Endothelial cell (in vitro differentiated cells): ENCODE results near the gene TREML4. TPM values are rescaled to one million over a fixed set of nuclear protein-coding genes. Genes with fewer than 3 reads are reported as not detected.

Experiments
- DNase-seq: peaks from one replicate; pipeline ENCODE4 v3.0.0; 2021; ENCODE audit warnings: low spot score
- H3K27ac Mint-ChIP-seq: one replicate; pipeline ENCODE4 v1.8.0; 2021; ENCODE audit warnings: mixed read lengths, inconsistent platforms; ENCODE audit not compliant: unreplicated experiment
- H3K27me3 Mint-ChIP-seq: one replicate; pipeline ENCODE4 v1.8.0; 2021; ENCODE audit warnings: mild to moderate bottlenecking, moderate library complexity, mixed read lengths, inconsistent platforms; ENCODE audit not compliant: unreplicated experiment
- H3K36me3 Mint-ChIP-seq: one replicate; pipeline ENCODE4 v1.8.0; 2021; ENCODE audit warnings: mild to moderate bottlenecking, low read depth, mixed read lengths, inconsistent platforms; ENCODE audit not compliant: unreplicated experiment
- H3K4me1 Mint-ChIP-seq: one replicate; pipeline ENCODE4 v1.8.0; 2021; ENCODE audit warnings: mild to moderate bottlenecking, mixed read lengths, inconsistent platforms; ENCODE audit not compliant: unreplicated experiment
- H3K4me3 Mint-ChIP-seq: one replicate; pipeline ENCODE4 v1.8.0; 2021; ENCODE audit warnings: mild to moderate bottlenecking, mixed read lengths, inconsistent platforms; ENCODE audit not compliant: unreplicated experiment
- H3K9me3 Mint-ChIP-seq: one replicate; pipeline ENCODE4 v1.8.0; 2021; ENCODE audit warnings: mixed read lengths, inconsistent platforms; ENCODE audit not compliant: unreplicated experiment
- total RNA-seq: library from RNA; stranded (reverse); fragmentation: NEBNext Ultra II Directional; extraction: Animal tissue kit (Norgen Biotek cat#: 25700); gene quantifications from one replicate; pipeline ENCODE4 v1.2.1, GENCODE V29; 2021; ENCODE audit not compliant: unreplicated experiment
- TF ChIP-seq, protein P1 (sequence below): fragments of 200-600 bp; sonication (generic); IDR thresholded peaks from one replicate; pipeline ENCODE4 v1.5.0; 2021; ENCODE audit warnings: antibody characterized with exemption; ENCODE audit not compliant: unreplicated experiment

The TREML4 gene
- total RNA-seq, 1 donor from 2014 or later: 0.15 TPM

DNA sequence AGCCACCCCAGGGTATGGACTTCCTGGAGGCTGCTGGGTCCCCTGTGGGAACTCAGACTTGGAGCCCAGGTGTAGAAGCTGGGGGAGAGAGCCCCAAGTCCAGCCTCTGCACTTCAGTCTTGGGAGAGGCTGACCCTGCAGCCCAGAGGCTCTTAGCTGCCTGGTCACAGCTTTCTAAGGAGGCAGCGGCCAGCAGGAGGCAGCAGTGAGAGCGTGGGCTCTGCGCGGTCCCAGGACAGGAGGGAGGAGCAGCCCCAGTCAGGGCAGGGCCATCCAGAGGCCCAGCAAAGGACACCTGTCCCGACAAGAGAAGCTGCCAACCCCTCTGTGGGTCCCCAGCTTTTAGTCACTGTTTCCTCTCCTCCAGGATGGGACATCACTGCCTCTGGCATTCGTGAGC, 36.6 kb upstream of the TREML4 start:
- Mint-ChIP-seq H3K36me3 (peaks cover 4% of the 10 kb centered on the region), H3K4me3 (no peak overlapping the region), H3K27me3 (peaks cover 4% of the 10 kb centered on the region), H3K27ac (no peak overlapping the region), H3K9me3 (no peaks in the 10 kb centered on the region), H3K4me1 (peaks cover 6% of the 10 kb centered on the region)
- TF ChIP-seq, protein P1, sequence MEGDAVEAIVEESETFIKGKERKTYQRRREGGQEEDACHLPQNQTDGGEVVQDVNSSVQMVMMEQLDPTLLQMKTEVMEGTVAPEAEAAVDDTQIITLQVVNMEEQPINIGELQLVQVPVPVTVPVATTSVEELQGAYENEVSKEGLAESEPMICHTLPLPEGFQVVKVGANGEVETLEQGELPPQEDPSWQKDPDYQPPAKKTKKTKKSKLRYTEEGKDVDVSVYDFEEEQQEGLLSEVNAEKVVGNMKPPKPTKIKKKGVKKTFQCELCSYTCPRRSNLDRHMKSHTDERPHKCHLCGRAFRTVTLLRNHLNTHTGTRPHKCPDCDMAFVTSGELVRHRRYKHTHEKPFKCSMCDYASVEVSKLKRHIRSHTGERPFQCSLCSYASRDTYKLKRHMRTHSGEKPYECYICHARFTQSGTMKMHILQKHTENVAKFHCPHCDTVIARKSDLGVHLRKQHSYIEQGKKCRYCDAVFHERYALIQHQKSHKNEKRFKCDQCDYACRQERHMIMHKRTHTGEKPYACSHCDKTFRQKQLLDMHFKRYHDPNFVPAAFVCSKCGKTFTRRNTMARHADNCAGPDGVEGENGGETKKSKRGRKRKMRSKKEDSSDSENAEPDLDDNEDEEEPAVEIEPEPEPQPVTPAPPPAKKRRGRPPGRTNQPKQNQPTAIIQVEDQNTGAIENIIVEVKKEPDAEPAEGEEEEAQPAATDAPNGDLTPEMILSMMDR: peak; percentile 54
- DNase-seq: peak; percentile 58

DNA sequence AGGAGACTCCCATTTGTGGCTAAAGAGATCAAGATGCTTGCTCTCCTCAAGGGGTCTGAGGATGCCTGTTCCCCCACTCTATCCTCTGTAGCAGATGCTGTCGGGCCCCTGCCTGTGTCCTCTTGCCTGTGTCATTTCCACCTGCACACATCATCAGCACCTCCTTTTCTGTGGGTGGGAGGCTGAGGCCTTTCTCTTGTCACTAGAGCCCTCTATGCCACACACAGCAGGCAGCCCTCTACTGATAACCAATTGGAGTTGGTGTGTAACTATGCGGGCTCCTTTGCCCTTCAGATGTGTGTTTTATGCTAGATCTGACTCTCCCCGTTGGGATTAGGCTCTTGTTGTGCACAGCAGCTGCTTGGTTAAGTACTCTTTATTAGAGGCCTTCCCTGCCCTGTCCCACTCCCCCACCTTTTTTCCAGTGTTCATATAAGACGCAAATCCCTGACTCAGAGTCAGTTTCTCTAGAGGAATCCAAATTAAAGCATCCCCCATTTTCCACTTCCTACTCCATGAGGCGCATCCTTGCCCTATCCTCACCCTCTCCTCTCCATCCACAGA, 34.9 kb upstream of the TREML4 start:
- no peaks in the 10 kb centered on the region for H3K9me3 Mint-ChIP-seq
- H3K27ac Mint-ChIP-seq: no peak overlapping the region
- DNase-seq: no peak

DNA sequence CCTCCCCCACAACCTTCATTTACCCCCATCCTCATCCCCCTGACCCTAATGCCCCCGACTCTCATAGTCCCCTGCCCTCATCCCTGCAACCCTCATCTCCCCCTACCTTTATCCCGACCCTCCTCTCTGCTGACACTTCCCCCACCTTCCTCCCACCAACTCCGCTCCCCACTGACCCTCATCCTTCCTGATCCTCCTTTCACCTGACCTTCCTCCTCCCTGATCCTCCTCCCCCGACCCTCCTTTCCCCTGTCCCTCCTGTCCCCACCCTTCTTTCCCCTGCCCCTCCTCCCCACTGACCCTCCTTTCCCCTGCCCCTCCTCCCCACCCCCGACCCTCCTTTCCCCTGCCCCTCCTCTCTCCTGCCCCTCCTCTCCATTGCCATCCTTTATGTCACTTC, 34.3 kb upstream of the TREML4 start:
- Mint-ChIP-seq H3K27ac (no peak overlapping the region), H3K27me3 (peaks cover 7% of the 10 kb centered on the region), H3K4me3 (no peak overlapping the region), H3K36me3 (peaks cover 4% of the 10 kb centered on the region), H3K9me3 (no peaks in the 10 kb centered on the region), H3K4me1 (no peaks in the 10 kb centered on the region)
- no peak for DNase-seq
- TF ChIP-seq, protein P1: no peak

More for the DNA sequence above, 34.9 kb upstream of the TREML4 start:
- TF ChIP-seq, protein P1: no peak
- Mint-ChIP-seq H3K4me3 (no peak overlapping the region), H3K27me3 (peaks cover 7% of the 10 kb centered on the region), H3K4me1 (no peaks in the 10 kb centered on the region), H3K36me3 (peaks cover 4% of the 10 kb centered on the region)

DNA sequence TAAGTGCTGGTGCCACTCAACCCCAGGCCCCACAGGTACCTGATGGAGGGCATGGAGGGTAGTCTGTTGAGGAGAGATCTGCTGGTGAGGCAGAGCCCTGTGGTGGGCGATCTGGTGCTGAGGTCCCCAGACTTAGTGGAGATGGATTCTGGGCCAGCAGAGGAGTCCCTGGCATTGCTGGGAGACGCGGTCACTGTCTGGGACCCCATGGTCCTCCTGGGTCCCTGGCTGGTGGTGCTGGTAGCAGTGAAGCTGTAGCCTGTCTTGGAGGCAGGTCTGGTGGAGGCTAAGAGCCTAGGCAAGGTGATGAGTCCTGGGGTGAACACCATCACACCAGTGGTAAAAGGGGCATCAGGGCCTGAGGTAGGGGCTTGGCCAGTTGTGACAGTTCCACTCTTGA, 33.8 kb upstream of the TREML4 start:
- no peaks in the 10 kb centered on the region for H3K9me3 Mint-ChIP-seq
- H3K4me3 Mint-ChIP-seq: no peak overlapping the region
- TF ChIP-seq, protein P1: no peak
- peaks cover 7% of the 10 kb centered on the region for H3K27me3 Mint-ChIP-seq
- H3K4me1 Mint-ChIP-seq: peaks cover 1% of the 10 kb centered on the region
- H3K36me3 Mint-ChIP-seq: peaks cover 4% of the 10 kb centered on the region
- H3K27ac Mint-ChIP-seq: no peak overlapping the region
- DNase-seq: no peak

DNA sequence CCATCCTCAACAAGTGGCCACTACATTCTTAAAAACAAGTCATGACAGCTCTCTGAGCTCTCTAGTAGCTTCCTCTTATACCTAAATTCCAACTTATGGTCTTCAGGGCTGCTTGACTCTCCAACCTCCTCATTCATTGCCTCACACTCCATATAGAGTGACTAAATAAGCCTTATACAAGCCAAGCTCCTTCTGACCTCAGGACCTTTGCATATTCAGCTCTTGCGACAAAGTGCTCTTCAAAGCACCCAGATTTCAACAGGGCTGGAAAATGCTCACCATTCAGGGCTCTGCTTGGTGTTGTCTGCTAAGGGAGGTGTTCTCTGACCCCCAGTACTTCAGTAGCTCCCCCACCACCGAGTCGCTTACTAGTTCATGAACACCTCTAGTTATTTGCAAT, 30.9 kb upstream of the TREML4 start:
- H3K4me1 Mint-ChIP-seq: peaks cover 19% of the 10 kb centered on the region
- TF ChIP-seq, protein P1: no peak
- peaks cover 7% of the 10 kb centered on the region for H3K27me3 Mint-ChIP-seq
- H3K9me3 Mint-ChIP-seq: no peaks in the 10 kb centered on the region
- DNase-seq: no peak
- H3K36me3 Mint-ChIP-seq: peaks cover 4% of the 10 kb centered on the region
- no peak overlapping the region for H3K4me3 Mint-ChIP-seq
- H3K27ac Mint-ChIP-seq: no peak overlapping the region
